CD4-positive, alpha-beta T cell (primary cell): ENCODE data around the gene CNR1. TPM values are rescaled to one million over a fixed set of nuclear protein-coding genes. Genes with fewer than 3 reads are reported as not detected.

ENCODE experiments used
- ATAC-seq: fragments of 200-7000 bp; cut with Tn5 transposase; one replicate; pipeline ENCODE4 v1.10.0; 2022; ENCODE audit warnings: mild to moderate bottlenecking; ENCODE audit not compliant: poor library complexity
- CTCF ChIA-PET: fragments of 350-600 bp; sonication (Branson Sonifier 250); formaldehyde crosslinking; loops from one replicate; lab custom pipeline; 2021; ENCODE audit warnings: antibody characterized with exemption, inconsistent platforms; lab: Charles Lee
- POLR2A ChIA-PET: fragments of 350-600 bp; sonication (Branson Sonifier 250); formaldehyde crosslinking; loops from one replicate; lab custom pipeline; 2021; ENCODE audit warnings: antibody characterized with exemption, inconsistent platforms; lab: Charles Lee
- DNase-seq, 14 experiments: peaks; one replicate each; pipeline ENCODE4 v3.0.0-alpha.2; 2013 to 2020; ENCODE audit warnings: mixed read lengths in 2 of 14
- H3K27ac ChIP-seq, 2 donors: one replicate each; pipeline versions ENCODE4 v1.5.1 to v1.7.0; 2013; ENCODE audit warnings: low read length in 2 of 2, low read depth in 1 of 2, mild to moderate bottlenecking in 1 of 2
- H3K27me3 ChIP-seq, 2 experiments: 1 replicate in 1 of 2; 2 replicates in 1 of 2; pipeline versions ENCODE4 v1.6.1 to v1.7.0; 2013; ENCODE audit warnings: low read length in 2 of 2, control low read depth in 1 of 2, mild to moderate bottlenecking in 1 of 2, moderate library complexity in 1 of 2; ENCODE audit not compliant: insufficient read depth in 2 of 2, control insufficient read depth in 1 of 2
- H3K36me3 ChIP-seq: one replicate; pipeline ENCODE4 v1.6.1; 2013; ENCODE audit warnings: low read length, control low read depth; ENCODE audit not compliant: insufficient read depth
- H3K4me1 ChIP-seq: one replicate; pipeline ENCODE4 v1.6.1; 2013; ENCODE audit warnings: low read length, control low read depth; ENCODE audit not compliant: insufficient read depth
- H3K4me3 ChIP-seq: one replicate; pipeline ENCODE4 v1.5.1; 2013; ENCODE audit warnings: mild to moderate bottlenecking, low read length, moderate library complexity
- H3K9me3 ChIP-seq, 2 experiments: 1 replicate in 1 of 2; 2 replicates in 1 of 2; pipeline versions ENCODE4 v1.6.1 to v1.7.0; 2013; ENCODE audit warnings: low read length in 2 of 2, mild to moderate bottlenecking in 2 of 2, control low read depth in 1 of 2, moderate library complexity in 1 of 2; ENCODE audit not compliant: control insufficient read depth in 1 of 2, insufficient read depth in 1 of 2
- H3K27ac Mint-ChIP-seq: one replicate; pipeline ENCODE4 v1.8.0; 2020; ENCODE audit warnings: mixed read lengths
- H3K27me3 Mint-ChIP-seq: one replicate; pipeline ENCODE4 v1.8.0; 2021; ENCODE audit warnings: mixed read lengths
- H3K36me3 Mint-ChIP-seq: one replicate; pipeline ENCODE4 v1.8.0; 2021; ENCODE audit warnings: low read depth, mixed read lengths
- H3K4me1 Mint-ChIP-seq: one replicate; pipeline ENCODE4 v1.8.0; 2021; ENCODE audit warnings: low read depth, mixed read lengths
- H3K4me3 Mint-ChIP-seq: one replicate; pipeline ENCODE4 v1.8.0; 2020; ENCODE audit warnings: mild to moderate bottlenecking, mixed read lengths
- H3K9me3 Mint-ChIP-seq: one replicate; pipeline ENCODE4 v1.8.0; 2020; ENCODE audit warnings: mixed read lengths
- intact Hi-C, 2 experiments: fragments of 100-400 bp; cut with DNase I in 1 of 2; cut with micrococcal nuclease in 1 of 2; formaldehyde crosslinking; loops; one replicate each; pipeline versions ENCODE4 v1.15.1 to v1.9.0; 2023 to 2025; cut with DNase I, micrococcal nuclease
- total RNA-seq, 174 experiments: library from RNA in 2 of 174; stranded (reverse) in 2 of 174; gene quantifications; one replicate each; pipeline ENCODE4 v1.2.3 and lab custom pipeline; 2021 to 2026
- TF ChIP-seq, protein P1 (sequence below): fragments of 200-600 bp; IDR thresholded peaks from one replicate; pipeline ENCODE4 v1.8.0; 2022; ENCODE audit warnings: antibody characterized with exemption, mild to moderate bottlenecking

Gene CNR1
- total RNA-seq, 2 experiments from 2014 or later: not detected

DNA sequence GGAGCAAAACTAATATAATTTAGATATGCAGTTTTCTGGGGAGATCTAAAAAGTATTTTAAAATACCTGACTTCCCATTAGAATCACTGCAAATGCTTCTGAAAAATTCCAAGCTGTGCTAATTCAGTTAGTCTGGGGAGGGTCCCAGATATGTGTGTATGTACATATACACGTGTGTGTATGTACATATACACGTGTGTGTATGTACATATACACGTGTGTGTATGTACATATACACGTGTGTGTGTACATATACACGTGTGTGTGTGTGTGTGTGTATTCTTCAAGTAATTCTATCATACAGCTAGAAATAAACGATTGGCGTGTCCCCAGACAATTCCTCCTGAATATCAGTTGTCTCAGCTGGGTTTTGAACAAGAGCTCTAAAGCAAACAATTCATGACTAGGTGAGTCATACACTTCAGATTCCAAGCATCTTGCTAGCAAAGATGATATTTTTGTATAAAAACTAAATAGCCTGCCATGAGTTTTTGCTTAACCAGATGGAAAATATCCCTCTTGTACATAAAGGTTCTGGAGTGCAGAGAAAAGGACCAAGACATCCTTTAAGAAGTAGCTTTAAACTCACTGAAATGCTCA, 60.3 kb downstream of the CNR1 start:
- H3K4me1 Mint-ChIP-seq: no peaks in the 10 kb centered on the region
- CTCF ChIA-PET: no interaction called here
- TF ChIP-seq, protein P1, sequence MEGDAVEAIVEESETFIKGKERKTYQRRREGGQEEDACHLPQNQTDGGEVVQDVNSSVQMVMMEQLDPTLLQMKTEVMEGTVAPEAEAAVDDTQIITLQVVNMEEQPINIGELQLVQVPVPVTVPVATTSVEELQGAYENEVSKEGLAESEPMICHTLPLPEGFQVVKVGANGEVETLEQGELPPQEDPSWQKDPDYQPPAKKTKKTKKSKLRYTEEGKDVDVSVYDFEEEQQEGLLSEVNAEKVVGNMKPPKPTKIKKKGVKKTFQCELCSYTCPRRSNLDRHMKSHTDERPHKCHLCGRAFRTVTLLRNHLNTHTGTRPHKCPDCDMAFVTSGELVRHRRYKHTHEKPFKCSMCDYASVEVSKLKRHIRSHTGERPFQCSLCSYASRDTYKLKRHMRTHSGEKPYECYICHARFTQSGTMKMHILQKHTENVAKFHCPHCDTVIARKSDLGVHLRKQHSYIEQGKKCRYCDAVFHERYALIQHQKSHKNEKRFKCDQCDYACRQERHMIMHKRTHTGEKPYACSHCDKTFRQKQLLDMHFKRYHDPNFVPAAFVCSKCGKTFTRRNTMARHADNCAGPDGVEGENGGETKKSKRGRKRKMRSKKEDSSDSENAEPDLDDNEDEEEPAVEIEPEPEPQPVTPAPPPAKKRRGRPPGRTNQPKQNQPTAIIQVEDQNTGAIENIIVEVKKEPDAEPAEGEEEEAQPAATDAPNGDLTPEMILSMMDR: no peak
- no peak for ATAC-seq
- H3K4me3 Mint-ChIP-seq: no peak overlapping the region
- Histone ChIP-seq H3K4me1 (no peaks in the 10 kb centered on the region), H3K27me3 (no peaks in the 10 kb centered on the region), H3K4me3 (no peak overlapping the region), H3K9me3 (no peaks in the 10 kb centered on the region), H3K36me3 (no peaks in the 10 kb centered on the region), H3K27ac (no peak overlapping the region)
- no peaks in the 10 kb centered on the region for H3K9me3 Mint-ChIP-seq
- no peak for DNase-seq
- H3K27me3 Mint-ChIP-seq: peaks cover 23% of the 10 kb centered on the region
- intact Hi-C loops: no loop called here
- POLR2A ChIA-PET: no interaction called here
- H3K27ac Mint-ChIP-seq: no peak overlapping the region
- no peaks in the 10 kb centered on the region for H3K36me3 Mint-ChIP-seq

Other genes starting within 250 kb of the CNR1 start
- not detected for gene SPACA1, start 118.5 kb downstream of the CNR1 start, total RNA-seq